Heart left ventricle (tissue), 13 donors: ENCODE results near the gene MARCHF2.

ENCODE experiments used
- CTCF ChIP-seq, 12 donors: fragments of 200-600 bp; sonication (generic) in 4 of 12; IDR thresholded peaks; one replicate each; pipeline versions ENCODE4 v1.5.0 to v1.8.0; 2018 to 2022; ENCODE audit warnings: antibody characterized with exemption in 12 of 12, mild to moderate bottlenecking in 5 of 12
- POLR2A ChIP-seq, 2 donors: fragments of 450-650 bp; IDR thresholded peaks; one replicate each; pipeline ENCODE4 v1.6.1; 2017; ENCODE audit warnings: antibody characterized with exemption in 2 of 2, mild to moderate bottlenecking in 2 of 2, moderate library complexity in 2 of 2
- donor health status: ischemic (EF 13 %, LVEDD 7.1; RV severe dilation, severe dysfunction).
- donor health status: DM: no; HTN: yes; CAD: no.
- donor health status: DM: no; HTN: no; CAD: no.
- donor health status: ischemic (EF 25% LVEDD 6.9; RV normal size, moderate dysfunction).
- donor health status: ischemic (EF 25% LVEDD 5.7; RV mildly dilated, moderate dysfunction).
- donor health status: ischemic (EF 35%, LVEDD 5.7; RV mildly dilated, moderate dysfunction).
- donor health status: nonischemic (EF 11% LVEDD 7.7; RV severe dilation, severe dysfunction).
- donor health status: DM: yes; HTN: yes; CAD: no.
- donor health status: PGD.
- donor health status: ischemic (EF 29% LVEDD 5.4; RV normal size, mild dysfunction).
- donor health status: nonischemic (EF 23%, LVEDD 6.1; RV moderate dilation, normal function).

- no peak for TF ChIP-seq CTCF (IDR thresholded peaks at IDR 0.05)
- no peak for TF ChIP-seq POLR2A (IDR thresholded peaks at IDR 0.05)
These were observed 14.8 kb upstream of the MARCHF2 start for GRCh38 chr19:8398311-8398771.
